H1 (cell line): Measurements from ENCODE around the gene ZNF487. TPM values are rescaled to one million over a fixed set of nuclear protein-coding genes. Genes with fewer than 3 reads are reported as not detected.

Experiments used
- CTCF ChIA-PET: fragments of 300-600 bp; sonication (Branson Sonifier 250); formaldehyde crosslinking; loops from one replicate; lab custom pipeline; 2021; ENCODE audit not compliant: partially characterized antibody; lab: Charles Lee
- POLR2A ChIA-PET: fragments of 300-600 bp; sonication (Branson Sonifier 250); formaldehyde crosslinking; loops from one replicate; lab custom pipeline; 2021; ENCODE audit warnings: inconsistent platforms; ENCODE audit not compliant: partially characterized antibody; lab: Charles Lee
- DNase-seq, 2 experiments: peaks; one replicate each; pipeline versions ENCODE4 v3.0.0 to v3.0.0-alpha.2; 2010 to 2022; ENCODE audit warnings: low spot score in 2 of 2, low read depth in 1 of 2, mixed read lengths in 1 of 2
- FAIRE-seq: peaks from 2 replicates; lab custom pipeline; 2011; peaks lifted over from hg19 to GRCh38; lab: Jason Lieb, UNC
- H2AFZ ChIP-seq: 2 replicates; pipeline ENCODE4 v1.8.1; 2012; ENCODE audit warnings: low read length, inconsistent platforms
- H2AK5ac ChIP-seq: 2 replicates; pipeline ENCODE4 v1.6.1; 2013; ENCODE audit warnings: low read depth, low read length
- H2BK120ac ChIP-seq: replicated peaks from 2 replicates; pipeline ENCODE3; 2013; ENCODE audit warnings: low read depth, low read length, inconsistent platforms
- H2BK12ac ChIP-seq: 2 replicates; pipeline ENCODE4 v1.6.1; 2013; ENCODE audit warnings: low read depth, low read length
- H2BK15ac ChIP-seq: 2 replicates; pipeline ENCODE4 v1.6.1; 2013; ENCODE audit warnings: low read length
- H2BK20ac ChIP-seq: 2 replicates; pipeline ENCODE4 v1.6.1; 2013; ENCODE audit warnings: low read length
- H2BK5ac ChIP-seq: 2 replicates; pipeline ENCODE4 v1.6.1; 2013; ENCODE audit warnings: low read depth, low read length
- H3K14ac ChIP-seq: 2 replicates; pipeline ENCODE4 v1.6.1; 2013; ENCODE audit warnings: inconsistent platforms; ENCODE audit not compliant: insufficient read length
- H3K18ac ChIP-seq: 2 replicates; pipeline ENCODE4 v1.6.1; 2013; ENCODE audit warnings: low read length; ENCODE audit errors: extremely low read depth
- H3K23ac ChIP-seq: 2 replicates; pipeline ENCODE4 v1.6.1; 2013; ENCODE audit warnings: inconsistent platforms; ENCODE audit not compliant: insufficient read length
- H3K23me2 ChIP-seq: 2 replicates; pipeline ENCODE4 v1.6.1; 2013; ENCODE audit warnings: low read depth, low read length
- H3K27ac ChIP-seq: 2 replicates; pipeline ENCODE4 v1.6.1; 2011; ENCODE audit warnings: low read depth, low read length, inconsistent platforms
- H3K27me3 ChIP-seq, 4 experiments: replicated peaks in 1 of 4; 1 replicate in 1 of 4; 2 replicates in 3 of 4; pipeline versions ENCODE4 v1.6.1 to v1.8.1; 2011 to 2013; ENCODE audit warnings: low read length in 3 of 4, mild to moderate bottlenecking in 3 of 4, inconsistent platforms in 2 of 4, mixed read lengths in 2 of 4, moderate library complexity in 1 of 4; ENCODE audit not compliant: control insufficient read depth in 3 of 4, insufficient read depth in 3 of 4; ENCODE audit errors: extremely low read depth in 1 of 4
- H3K36me3 ChIP-seq, 4 experiments: 2 replicates each; pipeline versions ENCODE4 v1.6.1 to v1.8.1; 2011 to 2013; ENCODE audit warnings: mild to moderate bottlenecking in 4 of 4, low read length in 3 of 4, moderate library complexity in 2 of 4, control low read depth in 1 of 4, inconsistent platforms in 1 of 4; ENCODE audit not compliant: insufficient read depth in 4 of 4, control insufficient read depth in 2 of 4
- H3K4ac ChIP-seq: replicated peaks from 2 replicates; pipeline ENCODE3; 2013; ENCODE audit warnings: low read length, low read depth, mixed read lengths, inconsistent platforms; ENCODE audit not compliant: insufficient read length
- H3K4me1 ChIP-seq, 4 experiments: replicated peaks in 1 of 4; 1 replicate in 1 of 4; 2 replicates in 3 of 4; pipeline versions ENCODE4 v1.6.1 to v1.8.1; 2011 to 2013; ENCODE audit warnings: low read length in 3 of 4, inconsistent platforms in 2 of 4, mixed read lengths in 1 of 4; ENCODE audit not compliant: insufficient read depth in 4 of 4, control insufficient read depth in 3 of 4
- H3K4me2 ChIP-seq, 2 experiments: 2 replicates each; pipeline versions ENCODE4 v1.6.1 to v1.8.1; 2011 to 2013; ENCODE audit warnings: low read depth in 2 of 2, low read length in 2 of 2, control low read depth in 1 of 2, inconsistent platforms in 1 of 2, mild to moderate bottlenecking in 1 of 2; ENCODE audit not compliant: insufficient read depth in 1 of 2
- H3K4me3 ChIP-seq, 4 experiments: fragments of 200-600, 300-600 bp in 1 of 4; sonication (generic), shearing (Covaris generic), sonication (Bioruptor Twin) in 1 of 4; 2 replicates each; pipeline versions ENCODE4 v1.5.1 to v1.8.1; 2011 to 2016; ENCODE audit warnings: low read length in 4 of 4, low read depth in 3 of 4, control low read depth in 2 of 4, inconsistent platforms in 2 of 4, mild to moderate bottlenecking in 2 of 4, mixed read lengths in 1 of 4, moderate library complexity in 1 of 4; ENCODE audit not compliant: insufficient read depth in 2 of 4; ENCODE audit errors: extremely low read depth in 1 of 4
- H3K56ac ChIP-seq: replicated peaks from 2 replicates; pipeline ENCODE3; 2013; ENCODE audit warnings: low read depth, mild to moderate bottlenecking, mixed read lengths, low read length, inconsistent platforms; ENCODE audit not compliant: insufficient read length
- H3K79me1 ChIP-seq: 2 replicates; pipeline ENCODE4 v1.6.1; 2013; ENCODE audit warnings: low read depth, low read length, control low read depth
- H3K79me2 ChIP-seq, 2 experiments: 2 replicates each; pipeline versions ENCODE4 v1.6.1 to v1.8.1; 2012 to 2013; ENCODE audit warnings: low read length in 2 of 2, mild to moderate bottlenecking in 2 of 2, inconsistent platforms in 1 of 2; ENCODE audit not compliant: insufficient read depth in 2 of 2, control insufficient read depth in 1 of 2
- H3K9ac ChIP-seq, 4 experiments: replicated peaks in 1 of 4; 1 replicate in 1 of 4; 2 replicates in 3 of 4; pipeline versions ENCODE4 v1.6.1 to v1.8.1; 2011 to 2013; ENCODE audit warnings: low read depth in 3 of 4, low read length in 3 of 4, control low read depth in 2 of 4, mild to moderate bottlenecking in 2 of 4, moderate library complexity in 2 of 4, inconsistent platforms in 1 of 4; ENCODE audit errors: extremely low read depth in 1 of 4
- H3K9me3 ChIP-seq, 2 experiments: 2 replicates each; pipeline versions ENCODE4 v1.6.1 to v1.8.1; 2012 to 2013; ENCODE audit warnings: mild to moderate bottlenecking in 2 of 2, moderate library complexity in 2 of 2, control low read depth in 1 of 2, inconsistent platforms in 1 of 2, low read depth in 1 of 2, low read length in 1 of 2, mixed read lengths in 1 of 2; ENCODE audit not compliant: insufficient read depth in 2 of 2
- H4K20me1 ChIP-seq, 2 experiments: replicated peaks in 1 of 2; 2 replicates each; pipeline versions ENCODE3 to v1.8.1; 2011 to 2013; ENCODE audit warnings: inconsistent platforms in 2 of 2, low read length in 2 of 2, mild to moderate bottlenecking in 1 of 2; ENCODE audit not compliant: insufficient read depth in 2 of 2, control insufficient read depth in 1 of 2
- H4K5ac ChIP-seq: 2 replicates; pipeline ENCODE4 v1.6.1; 2013; ENCODE audit warnings: low read length, low read depth, mixed read lengths, inconsistent platforms; ENCODE audit not compliant: insufficient read length
- H4K8ac ChIP-seq: 2 replicates; pipeline ENCODE4 v1.8.0; 2013; ENCODE audit warnings: mild to moderate bottlenecking, moderate library complexity, low read length, inconsistent platforms; ENCODE audit not compliant: insufficient read depth; ENCODE audit errors: extremely low read depth
- H4K91ac ChIP-seq: replicated peaks from 2 replicates; pipeline ENCODE3; 2013; ENCODE audit warnings: low read length, mixed read lengths, inconsistent platforms; ENCODE audit not compliant: insufficient read length
- BACH1 ChIP-seq: IDR thresholded peaks from 2 replicates; pipeline ENCODE4 v1.6.1; 2012; ENCODE audit warnings: low read length, improper control_type of control experiment
- CREB1 ChIP-seq: IDR thresholded peaks from 2 replicates; pipeline ENCODE4 v1.6.1; 2012; ENCODE audit warnings: inconsistent platforms
- EGR1 ChIP-seq: IDR thresholded peaks from 2 replicates; pipeline ENCODE4 v1.6.1; 2011; ENCODE audit warnings: low read depth, low read length, borderline replicate concordance
- EP300 ChIP-seq, 2 experiments: IDR thresholded peaks; 1 replicate in 1 of 2; 2 replicates in 1 of 2; pipeline ENCODE4 v1.6.1; 2011 to 2012; ENCODE audit warnings: low read depth in 2 of 2, low read length in 2 of 2, mild to moderate bottlenecking in 2 of 2, borderline replicate concordance in 1 of 2, inconsistent platforms in 1 of 2, moderate library complexity in 1 of 2
- HDAC2 ChIP-seq, 2 experiments: fragments of 300-600 bp in 1 of 2; sonication (generic) in 1 of 2; IDR thresholded peaks; 2 replicates each; pipeline ENCODE4 v1.6.1; 2011 to 2012; ENCODE audit warnings: low read depth in 2 of 2, low read length in 2 of 2, mild to moderate bottlenecking in 2 of 2, moderate library complexity in 2 of 2, borderline replicate concordance in 1 of 2, inconsistent platforms in 1 of 2
- HDAC6 ChIP-seq: IDR thresholded peaks from one replicate; pipeline ENCODE4 v1.7.1; 2012; ENCODE audit warnings: low read depth, mild to moderate bottlenecking, inconsistent platforms, low read length, moderate library complexity
- KDM1A ChIP-seq: fragments of 200-600, 300-600 bp; sonication (generic); IDR thresholded peaks from 2 replicates; pipeline ENCODE4 v1.7.1; 2016; ENCODE audit warnings: mild to moderate bottlenecking, low read length, borderline replicate concordance
- RAD21 ChIP-seq, 2 experiments: IDR thresholded peaks in 1 of 2; conservative IDR thresholded peaks in 1 of 2; 2 replicates each; pipeline ENCODE4 v1.6.1; 2011; ENCODE audit warnings: low read depth in 2 of 2, low read length in 2 of 2, improper control_type of control experiment in 1 of 2, inconsistent platforms in 1 of 2, mild to moderate bottlenecking in 1 of 2, moderate library complexity in 1 of 2
- SAP30 ChIP-seq: fragments of 300-600 bp; sonication (generic); IDR thresholded peaks from 2 replicates; pipeline ENCODE4 v1.7.1; 2012; ENCODE audit warnings: low read length, moderate library complexity, mild to moderate bottlenecking, inconsistent platforms; ENCODE audit not compliant: insufficient read depth, insufficient replicate concordance
- WGBS, 2 experiments: shearing (Covaris generic) in 1 of 2; methylation state at CpG; one replicate each; pipeline versions ENCODE4 v1.1.6 to v1.1.7; 2013 to 2015; ENCODE audit warnings: low lambda C conversion rate in 2 of 2, mixed read lengths in 2 of 2, inconsistent platforms in 1 of 2, low coverage in 1 of 2, missing lambda C conversion rate in 1 of 2; ENCODE audit not compliant: insufficient replicate concordance in 2 of 2, insufficient coverage in 1 of 2, insufficient read length in 1 of 2; ENCODE audit errors: extremely low coverage in 1 of 2, missing lambda C conversion rate in 1 of 2; 5-methylcytosine and 5-hydroxymethylcytosine counted together
- polyA plus RNA-seq, 7 experiments: library from polyadenylated mRNA; depleted of rRNA in 3 of 7; stranded (reverse) in 5 of 7; unstranded in 2 of 7; fragments of >200 nt in 5 of 7; fragments of 200-250 nt in 2 of 7; gene quantifications; 1 replicate in 5 of 7; 2 replicates in 1 of 7; 4 replicates in 1 of 7; pipeline versions ENCODE4 v1.2.1 to v1.2.3, GENCODE V29; 2011 to 2013; ENCODE audit warnings: missing spikeins in 2 of 7, mixed read lengths in 2 of 7
- total RNA-seq: library from RNA; stranded (reverse); fragmentation: NEBNext Ultra II Directional; extraction: Animal tissue kit (Norgen Biotek cat#: 25700); gene quantifications from 2 replicates; pipeline ENCODE4 v1.2.1, GENCODE V29; 2021

Gene ZNF487
- total and polyA plus RNA-seq, 2 of the 8 experiments (the other 6 are each of a cell fraction or from before 2014, with no cell fraction given), result 1.9 to 2.5 TPM

- H4K91ac ChIP-seq, result peak overlapping the region; percentile 74
- peak overlapping the region; percentile 96; the same call in 1 of the 2 replicates for H4K8ac ChIP-seq
- peaks cover 9 to 12% of the 10 kb centered on the region in 2 experiments for H4K20me1 ChIP-seq
- peak overlapping the region; percentile 99 for H3K27ac ChIP-seq
- H3K36me3 ChIP-seq, result no peaks in the 10 kb centered on the region; a peak in 1 of 8 replicates
- H3K9me3 ChIP-seq, result no peaks in the 10 kb centered on the region
- H3K4me3 ChIP-seq, result peak overlapping the region; percentile 61 to 97 (median 89)
- peaks cover 44 to 51% of the 10 kb centered on the region in 2 experiments for H3K79me2 ChIP-seq
- peaks cover 0 to 9% (median 1%) of the 10 kb centered on the region in 4 experiments; a peak in 5 of 7 replicates for H3K4me1 ChIP-seq
- H2AK5ac ChIP-seq, result no peak overlapping the region; the same call in 1 of the 2 replicates
- WGBS, 2 experiments, result 7% methylated on average over 6 of the region's 31 CpGs; no CpG with 5 or more reads in 1 of the 2 experiments
- no peak overlapping the region for H2BK15ac ChIP-seq
- peak overlapping the region; percentile 80 to 87 for H3K4me2 ChIP-seq
- H3K56ac ChIP-seq, result no peak overlapping the region
- no peak for FAIRE-seq
- H3K4ac ChIP-seq, result no peak overlapping the region
- no peak overlapping the region for H2AFZ ChIP-seq
- no peak overlapping the region for H4K5ac ChIP-seq
- peak overlapping the region; percentile 93 for H2BK5ac ChIP-seq
- POLR2A ChIA-PET, result interaction anchor here (0.6 to 3.9 kb wide), 19 partner anchors 11 to 653 kb away, joined by 3 to 104 read pairs (median 6); partner anchors contain the start of gene ZNF487
- CTCF ChIA-PET, result interaction anchor here (0.8 to 1.8 kb wide), 4 partner anchors 12 to 240 kb away, joined by 3 to 6 read pairs (median 4); partner anchors contain the start of gene ZNF32
- no peak for DNase-seq
- H3K23me2 ChIP-seq, result peaks cover 9% of the 10 kb centered on the region; the same call in 1 of the 2 replicates
- no peaks in the 10 kb centered on the region for H3K27me3 ChIP-seq
- peak overlapping the region; percentile 75; the same call in 1 of the 2 replicates for H2BK12ac ChIP-seq
- H3K79me1 ChIP-seq, result no peaks in the 10 kb centered on the region
- H2BK20ac ChIP-seq, result no peak overlapping the region
- TF ChIP-seq SAP30 (peak; percentile 57), EP300 (IDR thresholded peaks at IDR 0.05; ENCODE audit: borderline replicate concordance in 1 of 2, low read depth in 2 of 2, low read length in 2 of 2) (no peak), EGR1 (no peak), HDAC6 (no peak), CREB1 (no peak), KDM1A (no peak), BACH1 (no peak), RAD21 (IDR thresholded peaks at IDR 0.05 in 1 of 2, conservative IDR thresholded peaks at IDR 0.05 in 1 of 2; ENCODE audit: low read depth in 2 of 2, low read length in 2 of 2) (no peak), HDAC2 (IDR thresholded peaks at IDR 0.05; ENCODE audit: borderline replicate concordance in 1 of 2, low read depth in 2 of 2, low read length in 2 of 2) (peak in 1 of 2 experiments; percentile 22; a peak in 1 of 4 replicates)
- H2BK120ac ChIP-seq, result no peak overlapping the region
- H3K14ac ChIP-seq, result no peak overlapping the region
- peak overlapping the region; percentile 52 to 90 (median 86) for H3K9ac ChIP-seq
- peak overlapping the region; percentile 60 for H3K18ac ChIP-seq
- no peak overlapping the region for H3K23ac ChIP-seq
Measured at GRCh38 chr10:43408331-43408709, 28.6 kb upstream of the ZNF487 start.
